Measurements from ENCODE around the gene MAB21L3. TPM values are rescaled to one million over a fixed set of nuclear protein-coding genes. Genes with fewer than 3 reads are reported as not detected.

The MAB21L3 gene
- total RNA-seq, 1 donor from 2014 or later = not detected

DNA sequence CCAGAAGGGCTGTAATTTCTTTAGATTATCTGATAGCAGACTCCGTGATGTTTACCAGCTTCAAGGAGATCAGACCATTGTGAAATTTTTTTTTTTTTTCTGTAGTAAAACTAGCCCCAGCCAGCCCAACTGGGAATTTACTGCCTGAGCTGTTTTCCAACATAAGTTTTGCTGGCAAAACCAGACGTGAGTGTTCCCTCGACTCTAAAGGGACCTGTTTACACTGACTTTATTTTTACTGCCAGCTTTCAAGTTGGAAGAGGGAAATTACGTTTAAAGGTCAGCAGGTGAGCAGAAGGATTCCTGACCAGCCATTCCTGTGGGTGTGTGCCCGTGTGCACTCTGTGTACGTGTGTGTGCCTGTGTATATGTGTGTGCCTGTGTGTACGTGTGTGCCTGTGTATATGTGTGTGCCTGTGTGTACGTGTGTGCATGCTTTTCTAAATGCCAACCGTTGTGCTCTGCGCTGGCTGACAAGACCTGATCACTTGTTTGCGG is 374 bp downstream of the MAB21L3 start:
- H3K36me3 ChIP-seq = no peaks in the 10 kb centered on the region
- TF ChIP-seq, protein P1, sequence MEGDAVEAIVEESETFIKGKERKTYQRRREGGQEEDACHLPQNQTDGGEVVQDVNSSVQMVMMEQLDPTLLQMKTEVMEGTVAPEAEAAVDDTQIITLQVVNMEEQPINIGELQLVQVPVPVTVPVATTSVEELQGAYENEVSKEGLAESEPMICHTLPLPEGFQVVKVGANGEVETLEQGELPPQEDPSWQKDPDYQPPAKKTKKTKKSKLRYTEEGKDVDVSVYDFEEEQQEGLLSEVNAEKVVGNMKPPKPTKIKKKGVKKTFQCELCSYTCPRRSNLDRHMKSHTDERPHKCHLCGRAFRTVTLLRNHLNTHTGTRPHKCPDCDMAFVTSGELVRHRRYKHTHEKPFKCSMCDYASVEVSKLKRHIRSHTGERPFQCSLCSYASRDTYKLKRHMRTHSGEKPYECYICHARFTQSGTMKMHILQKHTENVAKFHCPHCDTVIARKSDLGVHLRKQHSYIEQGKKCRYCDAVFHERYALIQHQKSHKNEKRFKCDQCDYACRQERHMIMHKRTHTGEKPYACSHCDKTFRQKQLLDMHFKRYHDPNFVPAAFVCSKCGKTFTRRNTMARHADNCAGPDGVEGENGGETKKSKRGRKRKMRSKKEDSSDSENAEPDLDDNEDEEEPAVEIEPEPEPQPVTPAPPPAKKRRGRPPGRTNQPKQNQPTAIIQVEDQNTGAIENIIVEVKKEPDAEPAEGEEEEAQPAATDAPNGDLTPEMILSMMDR (IDR thresholded peaks at IDR 0.05) = no peak
- H3K27ac ChIP-seq = no peak overlapping the region
- H3K4me1 ChIP-seq = no peaks in the 10 kb centered on the region
- H3K4me3 ChIP-seq = no peak overlapping the region
- intact Hi-C loops (cut with DNase I) = no loop called here
- H3K9me3 ChIP-seq = no peaks in the 10 kb centered on the region
- no peak for DNase-seq (ENCODE audit: low spot score in 2 of 2)
- H3K27me3 ChIP-seq = no peaks in the 10 kb centered on the region

DNA sequence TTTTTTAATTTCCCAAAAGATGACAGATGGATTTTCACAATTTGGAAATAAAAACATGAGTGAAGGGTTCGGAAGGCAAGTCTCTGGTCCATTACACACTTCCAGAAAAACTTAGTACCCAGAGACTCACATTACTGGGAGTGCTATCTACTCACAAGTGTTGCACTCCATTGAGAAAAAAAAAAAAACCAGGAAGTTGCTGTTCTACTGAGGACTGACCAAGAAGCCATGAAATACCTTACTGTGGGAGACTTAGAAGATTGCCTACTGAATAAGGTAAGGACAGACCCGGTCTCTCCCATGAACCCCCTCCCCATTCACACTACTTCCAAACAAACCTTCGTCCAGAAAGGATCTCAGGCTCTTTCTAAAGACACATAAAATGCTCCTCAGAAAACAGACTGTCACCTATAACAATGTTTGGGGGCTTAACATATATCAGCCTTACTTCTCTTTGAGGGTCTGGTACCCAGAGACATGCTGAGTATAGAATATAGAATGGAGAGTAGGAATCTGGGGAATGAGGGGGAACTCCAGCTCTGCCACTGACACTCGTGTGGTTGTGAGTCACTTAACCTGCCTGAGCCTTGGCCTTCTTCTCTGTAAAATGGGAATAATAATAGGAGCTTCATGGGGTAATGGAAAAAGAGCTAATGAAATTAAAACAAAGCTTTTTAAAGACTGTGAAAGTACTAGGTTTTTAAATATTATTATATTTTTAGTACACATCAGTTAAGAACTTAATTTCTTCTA is 1.4 kb downstream of the MAB21L3 start:
- intact Hi-C loops (cut with DNase I) = no loop called here
- no peak for DNase-seq (ENCODE audit: low spot score in 2 of 2)
- Histone ChIP-seq H3K4me1 (no peaks in the 10 kb centered on the region), H3K9me3 (no peaks in the 10 kb centered on the region), H3K4me3 (no peak overlapping the region), H3K27me3 (no peaks in the 10 kb centered on the region), H3K27ac (no peak overlapping the region), H3K36me3 (no peaks in the 10 kb centered on the region)
- TF ChIP-seq, protein P1 (IDR thresholded peaks at IDR 0.05) = no peak

DNA sequence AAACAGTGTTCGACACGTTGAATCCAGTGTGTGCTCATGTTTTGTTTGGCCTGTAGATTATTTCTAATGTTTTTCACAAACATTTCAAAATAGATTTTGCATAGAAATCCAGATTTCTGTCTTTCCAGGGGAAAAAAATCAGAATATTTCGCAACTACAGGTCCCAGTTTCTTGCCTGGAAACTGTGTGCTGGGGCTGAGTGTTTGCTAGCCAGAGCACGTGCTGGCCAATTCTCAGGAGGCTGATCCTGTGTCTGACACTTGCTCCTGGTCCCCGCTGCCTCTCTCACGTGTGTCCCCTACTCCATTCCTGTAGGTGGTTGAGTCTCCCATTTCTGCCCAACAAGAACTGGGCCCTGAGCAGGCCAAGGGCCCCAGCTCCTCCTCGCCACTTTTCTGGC is 2.4 kb downstream of the MAB21L3 start:
- no peaks in the 10 kb centered on the region for H3K9me3 ChIP-seq
- no peak overlapping the region for H3K27ac ChIP-seq
- no peaks in the 10 kb centered on the region for H3K4me1 ChIP-seq
- no peaks in the 10 kb centered on the region for H3K27me3 ChIP-seq
- no peak overlapping the region for H3K4me3 ChIP-seq
- H3K36me3 ChIP-seq = no peaks in the 10 kb centered on the region
- TF ChIP-seq, protein P1 (IDR thresholded peaks at IDR 0.05) = no peak
- intact Hi-C loops (cut with DNase I) = no loop called here
- DNase-seq (ENCODE audit: low spot score in 2 of 2) = no peak

DNA sequence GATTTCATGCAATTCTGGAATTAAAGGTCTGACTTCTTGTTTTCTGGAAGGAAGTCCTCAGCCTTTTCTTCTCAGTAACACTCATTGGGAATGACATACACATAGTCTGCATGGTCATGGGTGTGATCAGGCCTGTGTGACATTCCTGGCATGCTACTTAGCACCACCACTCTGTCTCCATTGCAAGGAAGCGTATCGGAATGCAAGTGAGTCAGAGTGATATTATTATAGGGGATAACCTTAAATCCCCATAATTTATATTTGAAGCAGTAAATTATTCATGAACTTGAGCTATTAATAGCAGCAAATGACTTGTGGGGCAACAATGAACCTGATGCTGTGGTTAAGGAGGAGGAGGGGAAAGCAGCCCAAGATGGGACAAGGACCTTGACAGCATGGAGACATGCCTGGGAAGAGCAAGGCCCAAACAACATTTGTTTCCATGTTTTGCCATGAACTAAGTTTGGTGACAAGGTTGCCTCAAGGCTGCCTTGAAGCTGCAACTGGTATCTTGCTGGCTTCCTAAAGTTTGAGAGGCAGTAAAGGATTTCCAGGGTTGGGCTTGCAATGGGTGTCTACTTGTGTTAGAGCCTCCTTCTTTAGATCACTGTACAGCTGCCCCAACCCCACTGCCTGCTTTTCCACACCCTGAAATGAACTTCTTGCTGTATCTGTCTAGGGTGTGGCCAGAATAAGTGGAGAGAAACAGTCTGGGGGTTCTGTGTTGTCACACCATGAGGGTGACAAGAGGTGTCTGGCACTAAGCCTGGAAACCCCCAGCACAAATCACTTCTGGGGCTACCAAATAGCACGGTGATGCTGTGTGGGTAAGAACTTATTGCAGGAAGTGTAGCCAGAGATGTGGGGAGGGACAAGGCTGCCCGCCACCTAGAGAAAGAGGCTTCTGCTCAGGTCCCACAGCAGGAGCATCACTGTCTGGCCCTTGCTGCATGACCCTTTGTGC is 4.6 kb downstream of the MAB21L3 start:
- no peaks in the 10 kb centered on the region for H3K4me1 ChIP-seq
- no peak overlapping the region for H3K27ac ChIP-seq
- no peaks in the 10 kb centered on the region for H3K27me3 ChIP-seq
- DNase-seq (ENCODE audit: low spot score in 2 of 2) = no peak
- no peaks in the 10 kb centered on the region for H3K9me3 ChIP-seq
- intact Hi-C loops (cut with DNase I) = no loop called here
- no peak overlapping the region for H3K4me3 ChIP-seq
- H3K36me3 ChIP-seq = no peaks in the 10 kb centered on the region
- TF ChIP-seq, protein P1 (IDR thresholded peaks at IDR 0.05) = no peak

DNA sequence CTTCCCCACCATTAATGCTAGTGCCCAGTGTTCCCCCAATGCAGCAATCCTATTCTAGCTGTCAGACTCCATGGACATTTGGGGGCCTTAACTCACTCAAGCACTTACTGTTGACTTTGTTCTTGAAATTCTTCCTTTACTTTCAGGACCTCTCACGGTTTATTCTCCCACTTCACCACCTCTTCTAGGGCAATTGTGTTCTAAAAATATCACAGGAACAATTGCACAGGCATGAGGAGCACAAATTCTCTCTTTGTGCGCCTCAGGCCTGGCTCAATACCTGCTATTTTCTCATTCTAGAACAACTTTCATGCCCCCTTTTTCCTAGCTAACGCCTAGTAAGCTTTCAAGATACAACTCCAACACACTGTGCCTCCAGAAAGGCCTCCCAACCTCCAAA is 7.3 kb downstream of the MAB21L3 start:
- Histone ChIP-seq H3K36me3 (no peaks in the 10 kb centered on the region), H3K9me3 (no peaks in the 10 kb centered on the region), H3K4me1 (no peaks in the 10 kb centered on the region), H3K27ac (no peak overlapping the region), H3K27me3 (no peaks in the 10 kb centered on the region), H3K4me3 (no peak overlapping the region)
- intact Hi-C loops (cut with DNase I) = no loop called here
- TF ChIP-seq, protein P1 (IDR thresholded peaks at IDR 0.05) = no peak
- DNase-seq (ENCODE audit: low spot score in 2 of 2) = no peak

Measured in ascending aorta (tissue), 2 donors.